Skeletal muscle satellite cell (primary cell): Measurements from ENCODE around the gene ARSK.

Experiments used
- H3K27me3 ChIP-seq: 2 replicates; pipeline ENCODE4 v1.7.0; 2013; ENCODE audit warnings: low read length; ENCODE audit not compliant: control insufficient read depth, insufficient read depth
- H3K36me3 ChIP-seq: 2 replicates; pipeline ENCODE4 v1.7.0; 2013; ENCODE audit warnings: mild to moderate bottlenecking, control low read depth, low read length; ENCODE audit not compliant: insufficient read depth
- H3K4me1 ChIP-seq: 2 replicates; pipeline ENCODE4 v1.7.0; 2013; ENCODE audit warnings: low read length; ENCODE audit not compliant: control insufficient read depth, insufficient read depth
- H3K4me2 ChIP-seq: 2 replicates; pipeline ENCODE4 v1.7.0; 2013; ENCODE audit warnings: mild to moderate bottlenecking, low read length
- H3K4me3 ChIP-seq: 2 replicates; pipeline ENCODE4 v1.7.0; 2013; ENCODE audit warnings: low read length
- H3K9ac ChIP-seq: 2 replicates; pipeline ENCODE4 v1.7.0; 2013; ENCODE audit warnings: mild to moderate bottlenecking, low read depth, low read length, moderate library complexity
- H3K9me3 ChIP-seq: replicated peaks from 2 replicates; pipeline ENCODE4 v1.7.0; 2013; ENCODE audit warnings: mild to moderate bottlenecking, control low read depth, low read length

The ARSK gene

DNA sequence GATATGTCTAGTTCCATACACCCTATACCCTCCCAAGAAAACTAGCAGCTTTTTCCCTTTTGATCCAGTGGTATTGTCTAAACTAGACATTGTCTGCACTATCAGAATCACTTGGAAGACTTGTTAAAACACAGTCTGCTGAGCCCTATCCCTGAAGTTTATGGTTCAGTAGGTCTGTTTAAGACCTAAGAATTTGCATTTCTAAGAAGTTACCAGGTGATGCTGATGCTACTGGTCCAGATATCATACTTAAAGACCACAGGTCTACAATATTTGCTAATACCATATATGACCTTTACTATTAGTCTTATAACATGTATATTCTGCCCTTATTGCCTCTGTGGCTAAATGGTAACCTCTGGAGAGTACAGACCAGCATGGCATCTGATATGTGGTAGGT lies 23.4 kb upstream of the ARSK start:
- peaks cover 45% of the 10 kb centered on the region for H3K36me3 ChIP-seq
- H3K27me3 ChIP-seq = no peaks in the 10 kb centered on the region
- no peaks in the 10 kb centered on the region for H3K9me3 ChIP-seq
- no peak overlapping the region for H3K4me2 ChIP-seq
- no peak overlapping the region for H3K4me3 ChIP-seq
- no peak overlapping the region for H3K9ac ChIP-seq
- peaks cover 24% of the 10 kb centered on the region for H3K4me1 ChIP-seq

DNA sequence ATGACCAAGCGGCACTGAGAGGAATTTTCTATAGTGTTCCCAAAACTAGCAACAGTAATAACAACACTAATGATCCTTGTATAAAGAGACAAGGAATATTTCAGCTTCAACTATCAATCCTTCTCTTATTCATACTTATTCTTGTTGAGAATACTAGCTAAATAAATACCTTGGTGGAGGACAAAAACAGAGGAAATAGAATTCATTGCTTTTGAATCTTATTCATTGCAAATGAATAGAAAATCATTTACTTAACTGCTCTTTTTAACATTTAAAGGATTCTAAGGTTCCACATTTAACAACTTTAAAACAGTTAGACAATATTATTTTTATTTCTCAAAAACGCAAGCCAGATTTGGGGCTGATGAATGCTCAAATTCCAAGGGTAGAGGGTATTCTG lies 22.5 kb upstream of the ARSK start:
- no peak overlapping the region for H3K4me2 ChIP-seq
- no peak overlapping the region for H3K9ac ChIP-seq
- peaks cover 49% of the 10 kb centered on the region for H3K36me3 ChIP-seq
- no peaks in the 10 kb centered on the region for H3K27me3 ChIP-seq
- H3K4me1 ChIP-seq = peaks cover 24% of the 10 kb centered on the region
- no peaks in the 10 kb centered on the region for H3K9me3 ChIP-seq
- no peak overlapping the region for H3K4me3 ChIP-seq

- Histone ChIP-seq H3K9ac (no peak overlapping the region), H3K4me2 (no peak overlapping the region), H3K9me3 (no peaks in the 10 kb centered on the region), H3K4me1 (peaks cover 24% of the 10 kb centered on the region), H3K36me3 (peaks cover 45% of the 10 kb centered on the region), H3K4me3 (no peak overlapping the region), H3K27me3 (no peaks in the 10 kb centered on the region)
These were observed 21.8 kb upstream of the ARSK start for GRCh38 chr5:95533106-95533505.

DNA sequence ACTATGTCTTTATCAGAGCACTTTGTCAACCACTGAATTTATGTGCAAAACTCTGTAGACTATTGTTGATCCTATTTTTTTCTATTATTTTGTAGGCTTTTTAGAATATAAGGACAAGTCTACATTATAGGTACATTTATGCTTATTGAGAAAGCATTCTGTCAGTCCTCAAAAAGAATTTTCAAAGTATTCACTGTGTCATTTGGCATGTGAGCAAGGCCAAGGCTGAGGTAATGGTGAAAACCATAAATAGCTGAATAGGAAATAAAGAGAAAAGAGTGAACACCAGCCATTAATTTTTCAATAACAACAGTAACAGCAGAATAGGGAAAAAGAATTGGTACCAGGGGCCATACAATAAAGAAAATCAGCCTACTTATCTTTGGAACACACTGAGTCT lies 21.1 kb upstream of the ARSK start:
- H3K36me3 ChIP-seq = peaks cover 41% of the 10 kb centered on the region
- no peaks in the 10 kb centered on the region for H3K27me3 ChIP-seq
- peaks cover 24% of the 10 kb centered on the region for H3K4me1 ChIP-seq
- no peaks in the 10 kb centered on the region for H3K9me3 ChIP-seq
- no peak overlapping the region for H3K4me2 ChIP-seq
- H3K9ac ChIP-seq = no peak overlapping the region
- no peak overlapping the region for H3K4me3 ChIP-seq

DNA sequence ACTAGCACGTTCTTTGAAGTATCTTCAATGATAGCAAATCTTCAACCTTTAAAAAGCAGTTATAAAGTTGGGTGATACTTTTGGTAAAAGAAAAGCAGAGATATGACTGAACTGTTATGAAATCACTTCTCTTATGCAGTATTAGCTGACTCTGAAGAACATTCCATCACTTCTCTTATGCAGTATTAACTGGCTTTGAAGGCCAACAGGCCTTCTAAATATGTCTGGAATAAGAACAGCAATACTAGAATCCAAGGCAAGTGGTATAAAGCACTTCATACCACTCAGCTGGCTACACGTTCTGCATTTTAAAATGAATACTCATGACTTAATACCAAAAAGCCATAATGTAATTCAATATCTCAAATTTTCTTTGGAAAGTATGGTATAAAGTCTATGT lies 17.4 kb upstream of the ARSK start:
- Histone ChIP-seq H3K9me3 (no peaks in the 10 kb centered on the region), H3K9ac (no peak overlapping the region), H3K4me3 (no peak overlapping the region), H3K4me1 (peaks cover 7% of the 10 kb centered on the region), H3K27me3 (no peaks in the 10 kb centered on the region), H3K4me2 (no peak overlapping the region), H3K36me3 (peaks cover 61% of the 10 kb centered on the region)

GRCh38 chr5:95543017-95543705 lies 11.7 kb upstream of the ARSK start:
- Histone ChIP-seq H3K4me3 (no peak overlapping the region), H3K27me3 (no peaks in the 10 kb centered on the region), H3K4me1 (no peaks in the 10 kb centered on the region), H3K9me3 (no peaks in the 10 kb centered on the region), H3K4me2 (peak overlapping the region; percentile 12), H3K9ac (no peak overlapping the region), H3K36me3 (peaks cover 81% of the 10 kb centered on the region)

GRCh38 chr5:95549030-95549429 lies 5.9 kb upstream of the ARSK start:
- Histone ChIP-seq H3K9me3 (no peaks in the 10 kb centered on the region), H3K4me2 (no peak overlapping the region), H3K27me3 (no peaks in the 10 kb centered on the region), H3K4me1 (peaks cover 4% of the 10 kb centered on the region), H3K4me3 (no peak overlapping the region), H3K36me3 (peaks cover 56% of the 10 kb centered on the region), H3K9ac (no peak overlapping the region)

DNA sequence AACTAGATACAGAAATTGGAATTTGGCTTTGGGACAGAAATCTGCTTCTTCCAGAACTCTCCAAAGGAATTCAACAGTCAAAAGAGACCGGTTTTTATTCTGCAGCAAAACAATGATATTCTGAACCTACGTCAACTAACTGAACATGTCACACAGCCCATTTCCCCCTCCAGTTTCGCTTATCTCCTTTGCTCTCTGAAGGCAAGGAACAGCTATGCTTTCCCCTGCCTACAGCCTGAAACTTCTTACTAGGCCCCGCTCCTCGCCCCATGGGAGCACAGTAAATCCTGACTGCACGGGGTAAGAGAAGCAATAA lies 612 bp upstream of the ARSK start:
- H3K4me1 ChIP-seq = peaks cover 10% of the 10 kb centered on the region
- peak overlapping the region; percentile 87 for H3K4me3 ChIP-seq
- no peaks in the 10 kb centered on the region for H3K27me3 ChIP-seq
- peak overlapping the region; percentile 84 for H3K9ac ChIP-seq
- H3K36me3 ChIP-seq = peaks cover 14% of the 10 kb centered on the region
- H3K4me2 ChIP-seq = peak overlapping the region; percentile 86
- no peaks in the 10 kb centered on the region for H3K9me3 ChIP-seq

- Histone ChIP-seq H3K27me3 (no peaks in the 10 kb centered on the region), H3K9me3 (no peaks in the 10 kb centered on the region), H3K4me2 (peak overlapping the region; percentile 90), H3K4me3 (peak overlapping the region; percentile 87), H3K9ac (peak overlapping the region; percentile 84), H3K4me1 (peaks cover 10% of the 10 kb centered on the region), H3K36me3 (peaks cover 8% of the 10 kb centered on the region)
These were observed 652 bp downstream of the ARSK start for GRCh38 chr5:95555553-95555952.

GRCh38 chr5:95557841-95558240 lies 2.9 kb downstream of the ARSK start:
- Histone ChIP-seq H3K27me3 (no peaks in the 10 kb centered on the region), H3K4me1 (peaks cover 10% of the 10 kb centered on the region), H3K4me3 (no peak overlapping the region), H3K9me3 (no peaks in the 10 kb centered on the region), H3K36me3 (peaks cover 2% of the 10 kb centered on the region), H3K9ac (no peak overlapping the region), H3K4me2 (no peak overlapping the region)

DNA sequence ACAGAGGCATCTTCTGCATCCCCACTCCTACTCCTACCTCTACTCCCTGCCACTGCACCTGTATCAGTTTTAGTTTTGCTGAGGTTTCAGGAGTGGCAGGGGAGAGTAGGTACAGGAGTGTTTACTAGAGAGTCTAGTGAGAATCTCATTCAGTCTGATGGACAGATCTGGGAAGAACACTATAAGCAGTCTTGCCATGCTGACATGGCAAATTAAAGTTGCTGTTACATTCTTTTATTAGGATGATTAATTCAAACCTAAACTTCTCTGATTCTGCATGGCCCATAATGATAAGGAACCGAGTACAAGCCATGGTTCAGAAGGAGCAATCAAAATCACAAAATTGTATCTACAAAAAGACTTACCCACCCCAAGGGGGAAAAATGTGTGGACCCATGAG lies 7.4 kb downstream of the ARSK start:
- Histone ChIP-seq H3K36me3 (peaks cover 10% of the 10 kb centered on the region), H3K27me3 (no peaks in the 10 kb centered on the region), H3K4me1 (peaks cover 10% of the 10 kb centered on the region), H3K9ac (no peak overlapping the region), H3K4me2 (no peak overlapping the region), H3K4me3 (no peak overlapping the region), H3K9me3 (no peaks in the 10 kb centered on the region)

DNA sequence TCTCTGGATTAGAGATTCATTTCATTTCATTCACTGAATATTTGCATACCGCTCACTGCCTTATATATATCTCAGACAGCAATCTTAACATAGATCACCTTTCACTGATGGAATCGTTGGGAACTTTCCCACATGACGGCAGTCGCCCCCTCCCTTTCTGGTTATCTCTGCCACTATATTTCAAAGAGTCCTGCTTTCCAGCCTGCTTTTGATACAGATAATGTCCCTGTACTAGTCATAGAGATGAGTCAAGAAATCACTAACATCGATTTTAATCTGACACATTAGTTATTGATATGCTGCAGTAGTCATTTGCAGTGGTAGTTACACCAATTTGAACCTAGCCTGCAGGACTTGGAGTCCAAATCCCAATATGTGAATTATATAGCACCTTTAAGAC lies 8.5 kb downstream of the ARSK start:
- Histone ChIP-seq H3K9me3 (no peaks in the 10 kb centered on the region), H3K4me1 (peaks cover 10% of the 10 kb centered on the region), H3K4me3 (no peak overlapping the region), H3K27me3 (no peaks in the 10 kb centered on the region), H3K9ac (no peak overlapping the region), H3K36me3 (peaks cover 12% of the 10 kb centered on the region), H3K4me2 (no peak overlapping the region)
